Measurements from ENCODE around the gene BNC1.
"Not testable (repeated sequence)": the region's sequence is repeated elsewhere in the genome, so short reads cannot be mapped to it uniquely, and the experiment has no call there.

Gene BNC1

GRCh38 chr15:83225449-83225848 is 59.0 kb downstream of the BNC1 start:
- in situ Hi-C loops (cut with MboI; ENCODE audit: low sequenced_read_pairs, unreplicated experiment), result no loop called here
- TF ChIP-seq CTCF (IDR thresholded peaks at IDR 0.05; ENCODE audit: borderline replicate concordance, control extremely low read depth, extremely low read depth, insufficient read depth, missing control alignments), result no peak
- DNase-seq (ENCODE audit: low spot score), result no peak

- in situ Hi-C loops (cut with MboI; ENCODE audit: low sequenced_read_pairs, unreplicated experiment), result not testable (repeated sequence)
Measured at GRCh38 chr15:83221781-83222180, 62.7 kb downstream of the BNC1 start.

GRCh38 chr15:83219026-83219425 is 65.4 kb downstream of the BNC1 start:
- DNase-seq (ENCODE audit: low spot score), result no peak
- in situ Hi-C loops (cut with MboI; ENCODE audit: low sequenced_read_pairs, unreplicated experiment), result no loop called here
- TF ChIP-seq CTCF (IDR thresholded peaks at IDR 0.05; ENCODE audit: borderline replicate concordance, control extremely low read depth, extremely low read depth, insufficient read depth, missing control alignments), result no peak

More at GRCh38 chr15:83221781-83222180, 62.7 kb downstream of the BNC1 start:
- not testable (repeated sequence) for DNase-seq (ENCODE audit: low spot score)

- no peak for DNase-seq (ENCODE audit: low spot score)
- in situ Hi-C loops (cut with MboI; ENCODE audit: low sequenced_read_pairs, unreplicated experiment), result no loop called here
- no peak for TF ChIP-seq CTCF (IDR thresholded peaks at IDR 0.05; ENCODE audit: borderline replicate concordance, control extremely low read depth, extremely low read depth, insufficient read depth, missing control alignments)
Measured at GRCh38 chr15:83215306-83215705, 69.2 kb downstream of the BNC1 start.

- in situ Hi-C loops (cut with MboI; ENCODE audit: low sequenced_read_pairs, unreplicated experiment), result no loop called here
- no peak for TF ChIP-seq CTCF (IDR thresholded peaks at IDR 0.05; ENCODE audit: borderline replicate concordance, control extremely low read depth, extremely low read depth, insufficient read depth, missing control alignments)
- no peak for DNase-seq (ENCODE audit: low spot score)
Measured at GRCh38 chr15:83210619-83211018, 73.8 kb downstream of the BNC1 start.

GRCh38 chr15:83209333-83209732 is 75.1 kb downstream of the BNC1 start:
- TF ChIP-seq CTCF (IDR thresholded peaks at IDR 0.05; ENCODE audit: borderline replicate concordance, control extremely low read depth, extremely low read depth, insufficient read depth, missing control alignments), result no peak
- DNase-seq (ENCODE audit: low spot score), result no peak
- in situ Hi-C loops (cut with MboI; ENCODE audit: low sequenced_read_pairs, unreplicated experiment), result no loop called here

GRCh38 chr15:83208367-83208661 is 76.2 kb downstream of the BNC1 start:
- DNase-seq (ENCODE audit: low spot score), result no peak
- no peak for TF ChIP-seq CTCF (IDR thresholded peaks at IDR 0.05; ENCODE audit: borderline replicate concordance, control extremely low read depth, extremely low read depth, insufficient read depth, missing control alignments)
- in situ Hi-C loops (cut with MboI; ENCODE audit: low sequenced_read_pairs, unreplicated experiment), result no loop called here
